ENCODE results near the gene SMTNL2. TPM values are rescaled to one million over a fixed set of nuclear protein-coding genes. Genes with fewer than 3 reads are reported as not detected.
A peak's percentile ranks its signal among the peaks of the same experiment; 100 is the strongest.
"Not testable (repeated sequence)": the region's sequence is repeated elsewhere in the genome, so short reads cannot be mapped to it uniquely, and the experiment has no call there.

The SMTNL2 gene
- total and polyA plus RNA-seq, 2 donors (not counting 1 experiment from before 2014, with no cell fraction given) = 0.17 to 0.99 TPM

DNA sequence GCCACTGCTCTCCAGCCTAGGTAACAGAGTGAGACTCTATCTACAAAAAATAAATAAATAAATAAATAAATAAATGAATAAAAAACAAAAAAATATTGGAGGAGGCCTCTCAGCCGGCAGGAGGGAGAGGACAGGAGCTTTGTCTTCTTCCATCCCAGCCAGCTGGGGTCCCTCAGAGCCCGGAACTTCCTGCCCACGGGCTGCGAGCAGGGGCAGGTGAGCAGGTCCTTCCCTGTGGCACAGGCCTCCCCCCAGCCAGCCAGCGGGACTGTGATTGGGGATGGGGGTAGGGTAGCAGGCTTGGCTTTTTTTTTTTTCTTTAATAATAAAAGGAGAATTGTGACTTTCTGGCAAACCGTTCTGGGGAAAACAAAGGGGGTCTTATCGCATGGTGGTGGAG, 10.1 kb downstream of the SMTNL2 start:
- Histone ChIP-seq H3K79me2 (ENCODE audit: control insufficient read depth, insufficient read depth, low read length) (no peaks in the 10 kb centered on the region), H3K4me1 (ENCODE audit: control insufficient read depth, extremely low read depth, insufficient read depth, low read length) (no peaks in the 10 kb centered on the region), H3K27me3 (ENCODE audit: control insufficient read depth, insufficient read depth, low read length) (peaks cover 13% of the 10 kb centered on the region), H3K4me3 (replicated peaks in 1 of 4; ENCODE audit: control extremely low read depth in 1 of 4, insufficient read depth in 1 of 4, low read depth in 3 of 4, low read length in 4 of 4) (no peak overlapping the region), H3K9me3 (ENCODE audit: control insufficient read depth, insufficient read depth, low read depth, low read length) (no peaks in the 10 kb centered on the region), H3K27ac (ENCODE audit: insufficient read depth, low read length) (no peak overlapping the region), H3K36me3 (ENCODE audit: control insufficient read depth, insufficient read depth, low read length) (no peaks in the 10 kb centered on the region), H3K4me2 (ENCODE audit: extremely low read depth, insufficient read depth, low read length) (no peak overlapping the region), H4K20me1 (ENCODE audit: control insufficient read depth, extremely low read depth, insufficient read depth, low read length) (no peaks in the 10 kb centered on the region), H3K9ac (ENCODE audit: insufficient read depth, low read length) (no peak overlapping the region), H2AFZ (ENCODE audit: low read length) (no peak overlapping the region)
- no peak for TF ChIP-seq EZH2 (IDR thresholded peaks at IDR 0.05; ENCODE audit: low read length, missing control alignments)
- TF ChIP-seq, protein P1, sequence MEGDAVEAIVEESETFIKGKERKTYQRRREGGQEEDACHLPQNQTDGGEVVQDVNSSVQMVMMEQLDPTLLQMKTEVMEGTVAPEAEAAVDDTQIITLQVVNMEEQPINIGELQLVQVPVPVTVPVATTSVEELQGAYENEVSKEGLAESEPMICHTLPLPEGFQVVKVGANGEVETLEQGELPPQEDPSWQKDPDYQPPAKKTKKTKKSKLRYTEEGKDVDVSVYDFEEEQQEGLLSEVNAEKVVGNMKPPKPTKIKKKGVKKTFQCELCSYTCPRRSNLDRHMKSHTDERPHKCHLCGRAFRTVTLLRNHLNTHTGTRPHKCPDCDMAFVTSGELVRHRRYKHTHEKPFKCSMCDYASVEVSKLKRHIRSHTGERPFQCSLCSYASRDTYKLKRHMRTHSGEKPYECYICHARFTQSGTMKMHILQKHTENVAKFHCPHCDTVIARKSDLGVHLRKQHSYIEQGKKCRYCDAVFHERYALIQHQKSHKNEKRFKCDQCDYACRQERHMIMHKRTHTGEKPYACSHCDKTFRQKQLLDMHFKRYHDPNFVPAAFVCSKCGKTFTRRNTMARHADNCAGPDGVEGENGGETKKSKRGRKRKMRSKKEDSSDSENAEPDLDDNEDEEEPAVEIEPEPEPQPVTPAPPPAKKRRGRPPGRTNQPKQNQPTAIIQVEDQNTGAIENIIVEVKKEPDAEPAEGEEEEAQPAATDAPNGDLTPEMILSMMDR (conservative IDR thresholded peaks at IDR 0.05 in 1 of 2, IDR thresholded peaks at IDR 0.05 in 1 of 2; ENCODE audit: low read depth in 1 of 2, low read length in 2 of 2) = no peak
- no peak for DNase-seq (ENCODE audit: low read depth in 2 of 2)

DNA sequence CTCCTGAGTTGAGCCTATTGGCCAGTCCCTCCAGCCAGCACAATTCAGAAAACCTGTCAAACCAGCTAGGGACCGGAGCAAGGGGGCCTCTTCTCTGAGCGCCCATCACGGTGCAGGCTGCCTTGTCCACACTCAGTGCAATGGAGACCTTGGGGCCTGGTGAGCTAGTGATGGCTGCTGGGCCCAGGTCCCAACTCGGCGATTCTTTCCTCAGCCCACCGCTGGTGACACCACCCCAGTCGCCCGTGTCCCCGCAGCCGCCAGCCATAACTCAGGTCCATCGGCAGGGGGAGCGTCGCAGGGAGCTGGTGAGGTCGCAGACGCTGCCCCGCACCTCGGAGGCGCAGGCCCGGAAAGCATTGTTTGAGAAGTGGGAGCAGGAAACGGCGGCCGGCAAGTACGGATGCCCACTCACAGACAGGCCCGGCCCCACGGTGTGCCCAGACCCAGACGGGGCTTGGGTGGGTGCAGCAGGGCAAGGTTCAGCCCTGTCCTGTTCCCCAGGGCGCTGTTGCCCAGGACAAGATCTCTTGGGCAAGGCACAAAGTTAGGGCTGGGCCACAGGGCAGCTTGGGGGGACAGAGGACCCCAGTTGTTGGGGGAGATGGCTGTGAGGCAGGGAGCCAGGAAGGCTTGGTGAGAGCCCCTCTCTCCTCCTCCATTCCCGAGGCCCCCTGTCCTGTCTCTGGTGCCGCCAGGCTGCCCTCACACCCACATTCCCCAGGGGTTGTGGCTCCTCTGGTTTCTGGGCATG, 10.8 kb downstream of the SMTNL2 start:
- Histone ChIP-seq H3K4me2 (ENCODE audit: extremely low read depth, insufficient read depth, low read length) (no peak overlapping the region), H3K79me2 (ENCODE audit: control insufficient read depth, insufficient read depth, low read length) (no peaks in the 10 kb centered on the region), H3K9ac (ENCODE audit: insufficient read depth, low read length) (no peak overlapping the region), H3K27ac (ENCODE audit: insufficient read depth, low read length) (no peak overlapping the region), H3K4me3 (replicated peaks in 1 of 4; ENCODE audit: control extremely low read depth in 1 of 4, insufficient read depth in 1 of 4, low read depth in 3 of 4, low read length in 4 of 4) (no peak overlapping the region), H3K4me1 (ENCODE audit: control insufficient read depth, extremely low read depth, insufficient read depth, low read length) (no peaks in the 10 kb centered on the region), H3K27me3 (ENCODE audit: control insufficient read depth, insufficient read depth, low read length) (peaks cover 17% of the 10 kb centered on the region), H4K20me1 (ENCODE audit: control insufficient read depth, extremely low read depth, insufficient read depth, low read length) (no peaks in the 10 kb centered on the region), H3K36me3 (ENCODE audit: control insufficient read depth, insufficient read depth, low read length) (no peaks in the 10 kb centered on the region), H2AFZ (ENCODE audit: low read length) (no peak overlapping the region), H3K9me3 (ENCODE audit: control insufficient read depth, insufficient read depth, low read depth, low read length) (no peaks in the 10 kb centered on the region)
- no peak for DNase-seq (ENCODE audit: low read depth in 2 of 2)
- TF ChIP-seq, protein P1 (conservative IDR thresholded peaks at IDR 0.05 in 1 of 2, IDR thresholded peaks at IDR 0.05 in 1 of 2; ENCODE audit: low read depth in 1 of 2, low read length in 2 of 2) = peak in 1 of 2 donors; percentile 9
- no peak for TF ChIP-seq EZH2 (IDR thresholded peaks at IDR 0.05; ENCODE audit: low read length, missing control alignments)

DNA sequence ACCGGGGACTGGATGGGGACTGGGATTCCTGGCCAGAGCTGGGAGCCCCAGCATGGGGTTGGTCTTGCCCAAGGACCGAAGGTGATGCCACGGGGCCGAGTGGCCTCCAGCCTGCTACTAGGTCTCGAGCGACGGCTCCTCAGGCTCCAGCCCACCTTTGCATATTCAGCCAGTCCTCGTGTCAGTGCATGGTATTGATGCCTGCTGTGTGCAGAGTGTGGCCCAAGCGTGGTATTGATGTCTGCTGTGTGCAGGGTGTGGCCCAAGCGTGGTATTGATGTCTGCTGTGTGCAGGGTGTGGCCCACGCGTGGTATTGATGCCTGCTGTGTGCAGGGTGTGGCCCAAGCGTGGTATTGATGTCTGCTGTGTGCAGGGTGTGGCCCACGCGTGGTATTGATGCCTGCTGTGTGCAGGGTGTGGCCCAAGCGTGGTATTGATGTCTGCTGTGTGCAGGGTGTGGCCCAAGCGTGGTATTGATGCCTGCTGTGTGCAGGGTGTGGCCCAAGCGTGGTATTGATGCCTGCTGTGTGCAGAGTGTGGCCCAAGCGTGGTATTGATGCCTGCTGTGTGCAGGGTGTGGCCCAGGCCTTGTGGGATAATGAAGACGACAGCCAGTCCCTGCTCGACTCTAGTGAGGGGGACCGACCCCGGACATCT, 11.5 kb downstream of the SMTNL2 start:
- not testable (repeated sequence) for H3K4me3 ChIP-seq (replicated peaks in 1 of 4; ENCODE audit: control extremely low read depth in 1 of 4, insufficient read depth in 1 of 4, low read depth in 3 of 4, low read length in 4 of 4); H2AFZ ChIP-seq (ENCODE audit: low read length); H4K20me1 ChIP-seq (ENCODE audit: control insufficient read depth, extremely low read depth, insufficient read depth, low read length); DNase-seq (ENCODE audit: low read depth in 2 of 2); H3K4me1 ChIP-seq (ENCODE audit: control insufficient read depth, extremely low read depth, insufficient read depth, low read length); H3K9ac ChIP-seq (ENCODE audit: insufficient read depth, low read length); H3K36me3 ChIP-seq (ENCODE audit: control insufficient read depth, insufficient read depth, low read length); H3K27ac ChIP-seq (ENCODE audit: insufficient read depth, low read length); H3K9me3 ChIP-seq (ENCODE audit: control insufficient read depth, insufficient read depth, low read depth, low read length); H3K79me2 ChIP-seq (ENCODE audit: control insufficient read depth, insufficient read depth, low read length); H3K4me2 ChIP-seq (ENCODE audit: extremely low read depth, insufficient read depth, low read length)
- peaks cover 22% of the 10 kb centered on the region for H3K27me3 ChIP-seq (ENCODE audit: control insufficient read depth, insufficient read depth, low read length)
